NCI-H748 treated with DMSO at 0.1 percent for 48 hours (cell line): Measurements from ENCODE around the gene FBXO10.
"Not testable (repeated sequence)": the region's sequence is repeated elsewhere in the genome, so short reads cannot be mapped to it uniquely, and the experiment has no call there.

ENCODE experiments used
- DNase-seq: peaks from one replicate; lab custom pipeline; 2025; lab: John Stamatoyannopoulos, UW

The FBXO10 gene

DNA sequence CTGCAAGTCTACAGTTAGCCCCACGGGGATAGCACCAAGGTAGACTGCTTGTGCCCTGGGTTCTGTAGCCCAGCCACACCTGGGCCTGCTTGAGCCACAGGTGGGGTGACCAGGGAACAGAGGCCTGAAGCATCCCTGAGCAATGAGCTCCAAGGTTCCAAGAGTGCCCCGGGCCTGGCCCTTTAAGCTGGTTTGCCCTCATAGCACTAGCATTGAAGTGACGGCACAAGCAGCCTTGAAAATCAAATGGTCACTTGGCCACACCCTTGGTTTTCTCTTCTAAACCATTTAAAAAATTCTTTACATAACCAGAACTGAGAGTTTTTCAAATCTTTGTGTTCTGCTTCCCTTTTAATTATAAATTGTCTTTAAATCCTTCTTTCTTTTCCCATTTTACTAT, 24.7 kb downstream of the FBXO10 start:
- DNase-seq = no peak

DNA sequence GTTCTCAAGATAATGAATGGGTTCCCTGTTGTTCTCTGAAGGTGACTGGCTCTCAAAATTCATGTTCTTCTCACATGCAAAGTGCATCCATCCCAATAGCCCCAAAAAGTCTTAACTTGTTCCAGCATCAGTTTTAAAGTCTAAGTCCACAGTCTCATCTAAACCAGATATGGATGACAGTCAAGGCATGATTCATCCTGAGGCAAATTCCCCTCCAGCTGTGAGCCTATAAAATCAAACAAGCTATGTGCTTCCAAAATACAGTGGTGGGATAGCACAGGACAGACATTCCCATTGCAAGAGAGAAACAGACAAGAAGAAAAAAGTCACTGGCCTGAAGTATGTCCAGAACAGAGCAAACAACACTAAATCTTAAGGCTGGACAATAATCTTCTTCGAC, 25.4 kb downstream of the FBXO10 start:
- DNase-seq = no peak

- no peak for DNase-seq
Observed at GRCh38 chr9:37549527-37549926, 26.7 kb downstream of the FBXO10 start.

- DNase-seq = no peak
Observed at GRCh38 chr9:37547328-37547878, 28.8 kb downstream of the FBXO10 start.

- DNase-seq = no peak
Observed at GRCh38 chr9:37543468-37543867, 32.7 kb downstream of the FBXO10 start.

GRCh38 chr9:37542895-37543294, 33.3 kb downstream of the FBXO10 start:
- no peak for DNase-seq

GRCh38 chr9:37542488-37542887, 33.7 kb downstream of the FBXO10 start:
- no peak for DNase-seq

GRCh38 chr9:37541465-37541864, 34.7 kb downstream of the FBXO10 start:
- DNase-seq = no peak

- DNase-seq = no peak
Observed at GRCh38 chr9:37540634-37541033, 35.5 kb downstream of the FBXO10 start.

DNA sequence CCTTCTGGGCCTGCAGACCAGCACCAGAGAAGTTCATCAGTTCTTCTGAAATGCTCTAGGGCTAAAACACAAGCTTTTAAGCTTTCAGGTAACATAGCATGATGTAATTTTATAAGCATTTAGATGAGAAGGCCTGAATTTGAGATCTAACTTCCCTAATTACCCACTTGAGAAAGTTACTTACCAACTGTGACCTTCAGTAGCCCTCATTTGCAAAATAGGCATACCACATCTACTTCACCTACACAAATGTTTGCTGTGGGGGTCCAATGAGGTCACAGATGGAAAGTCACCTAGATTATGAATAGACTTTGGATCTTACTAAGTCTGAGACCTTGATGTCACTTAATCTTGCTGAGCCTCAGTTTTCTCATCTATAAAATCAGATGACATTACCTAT, 36.5 kb downstream of the FBXO10 start:
- no peak for DNase-seq

DNA sequence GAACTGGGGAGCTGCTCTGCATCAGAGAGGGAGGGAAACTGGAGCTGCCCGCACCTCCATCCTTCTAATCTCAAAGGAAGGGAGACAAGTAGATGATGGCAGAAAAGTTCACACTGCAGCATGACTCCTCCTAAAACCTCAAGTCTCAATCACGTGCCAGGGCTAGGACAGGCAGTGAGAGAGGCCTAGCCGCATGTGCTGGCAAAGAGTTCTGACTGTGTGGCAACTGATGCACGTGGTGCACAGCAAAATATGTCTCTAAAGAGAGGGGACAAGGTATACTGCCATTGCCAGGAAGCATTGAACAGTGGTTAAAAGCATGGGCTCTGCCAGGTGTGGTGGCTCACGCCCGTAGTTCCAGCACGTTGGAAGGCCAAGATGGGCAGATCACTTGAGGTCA, 38.1 kb downstream of the FBXO10 start:
- DNase-seq = no peak

DNA sequence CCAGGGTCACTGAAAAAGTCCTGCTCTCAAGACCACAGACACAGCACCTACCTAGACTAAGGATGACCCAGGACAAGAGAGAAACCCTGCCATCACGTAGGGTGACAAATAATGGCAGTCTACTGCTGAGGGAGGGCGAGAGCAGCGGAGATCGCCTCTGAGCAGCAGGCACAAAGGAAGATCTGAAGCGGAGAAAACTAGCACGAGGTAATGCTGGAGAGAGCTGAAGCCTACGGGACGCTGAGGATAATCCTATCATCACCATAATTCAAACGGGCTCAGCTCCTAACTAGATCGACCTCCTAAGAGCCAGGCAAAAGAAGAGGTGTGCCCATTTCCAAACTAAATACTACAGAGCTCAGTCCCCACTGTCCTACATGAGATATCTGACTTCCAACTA, 41.3 kb downstream of the FBXO10 start:
- no peak for DNase-seq

DNA sequence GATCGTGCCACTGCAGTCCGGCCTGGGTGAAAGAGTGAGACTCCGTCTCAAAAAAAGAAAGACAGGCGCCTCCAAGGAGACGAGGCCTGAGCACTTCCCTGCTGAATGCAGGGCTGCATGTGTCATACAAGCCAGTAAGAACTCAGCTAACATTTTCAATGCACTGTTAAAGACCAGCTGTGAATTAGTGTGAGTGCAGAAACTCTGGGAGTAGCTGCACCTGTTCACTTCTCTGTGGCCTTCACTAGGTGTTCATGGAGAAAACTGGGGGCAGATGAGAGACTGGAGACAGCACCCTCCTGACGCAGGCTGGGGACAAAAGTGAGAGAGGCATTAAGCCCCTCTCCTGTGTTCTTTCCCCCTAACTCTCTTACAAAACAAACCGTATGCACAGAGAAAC, 41.8 kb downstream of the FBXO10 start:
- DNase-seq = no peak

- no peak for DNase-seq
Observed at GRCh38 chr9:37531699-37532098, 44.5 kb downstream of the FBXO10 start.

- peak; percentile 12 for DNase-seq
Observed at GRCh38 chr9:37528652-37529471, 47.3 kb downstream of the FBXO10 start.

- no peak for DNase-seq
Observed at GRCh38 chr9:37523916-37524315, 52.3 kb downstream of the FBXO10 start.

DNA sequence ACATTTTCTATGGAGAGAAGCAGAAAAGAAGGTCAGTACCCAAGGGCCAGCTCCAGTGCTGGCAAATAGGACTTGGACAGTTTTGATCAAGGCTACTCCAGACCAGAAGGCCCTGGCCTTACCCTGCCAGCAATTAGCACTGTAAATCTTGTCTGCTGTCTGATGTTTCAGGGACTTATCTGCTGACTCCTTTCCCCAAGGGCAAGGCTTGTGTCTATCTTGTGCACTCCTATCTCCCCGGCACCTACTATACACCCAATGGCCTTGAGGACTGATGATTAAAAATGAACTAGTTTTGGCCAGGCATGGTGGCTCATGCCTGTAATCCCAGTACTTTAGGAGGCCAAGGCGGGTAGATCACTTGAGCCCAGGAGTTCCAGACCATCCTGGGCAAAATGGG, 53.2 kb downstream of the FBXO10 start:
- no peak for DNase-seq

DNA sequence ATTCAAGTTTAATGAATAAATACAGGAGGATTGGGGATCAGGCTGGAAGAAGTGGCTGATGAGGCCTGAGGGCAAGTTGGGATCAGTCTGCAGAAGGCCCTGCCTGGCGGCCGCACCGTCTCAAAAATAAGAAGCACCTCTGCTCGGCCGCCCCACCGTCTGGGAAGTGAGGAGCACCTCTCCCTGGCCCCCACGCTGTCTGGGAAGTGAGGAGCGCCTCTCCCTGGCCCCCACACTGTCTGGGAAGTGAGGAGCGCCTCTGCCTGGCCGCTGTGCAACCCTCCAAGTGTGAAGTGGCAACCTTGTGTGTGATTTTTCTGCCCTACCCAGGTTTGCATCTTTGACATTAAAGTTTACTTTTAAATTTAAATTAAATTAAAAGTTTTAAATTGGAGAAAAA, 55.1 kb downstream of the FBXO10 start:
- DNase-seq = no peak

DNA sequence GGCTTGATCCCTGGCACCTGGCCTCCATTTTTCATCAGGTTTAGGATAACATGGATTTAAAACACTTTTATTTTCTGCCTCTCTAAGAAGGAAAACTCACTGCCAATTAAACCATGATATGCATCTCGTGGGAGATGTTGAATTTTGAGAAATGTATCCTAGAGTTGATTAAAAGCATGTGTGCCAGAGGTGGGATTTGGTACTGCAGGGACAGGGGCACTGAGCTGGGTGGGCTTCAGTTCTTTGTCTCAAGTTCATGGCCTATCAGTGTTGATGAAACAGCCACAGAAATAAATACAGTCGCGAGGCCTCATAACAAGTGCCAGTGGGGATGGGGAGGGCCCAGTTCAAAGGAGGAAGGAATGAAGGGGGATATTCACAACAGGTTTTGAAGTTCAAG, 55.5 kb downstream of the FBXO10 start:
- DNase-seq = no peak

DNA sequence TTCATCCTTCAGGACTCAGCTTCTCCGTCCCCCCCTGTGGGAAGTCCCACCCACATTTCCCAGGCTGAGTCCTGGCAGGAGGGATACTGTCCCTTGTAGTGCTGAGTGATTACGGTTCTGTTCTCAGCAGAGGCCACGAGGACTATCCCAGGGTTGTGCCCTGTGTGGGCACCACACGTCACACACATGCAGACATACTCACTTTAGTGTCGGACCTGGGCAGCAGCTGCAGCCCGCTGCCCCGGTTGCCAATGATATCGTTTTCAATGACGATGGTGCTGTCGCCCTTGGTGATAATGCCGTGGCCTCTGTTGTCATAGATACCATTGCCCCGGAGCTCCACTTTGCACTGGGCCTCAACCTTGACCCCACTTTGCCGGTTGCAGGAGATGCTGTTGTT, 58.3 kb downstream of the FBXO10 start:
- no peak for DNase-seq

DNA sequence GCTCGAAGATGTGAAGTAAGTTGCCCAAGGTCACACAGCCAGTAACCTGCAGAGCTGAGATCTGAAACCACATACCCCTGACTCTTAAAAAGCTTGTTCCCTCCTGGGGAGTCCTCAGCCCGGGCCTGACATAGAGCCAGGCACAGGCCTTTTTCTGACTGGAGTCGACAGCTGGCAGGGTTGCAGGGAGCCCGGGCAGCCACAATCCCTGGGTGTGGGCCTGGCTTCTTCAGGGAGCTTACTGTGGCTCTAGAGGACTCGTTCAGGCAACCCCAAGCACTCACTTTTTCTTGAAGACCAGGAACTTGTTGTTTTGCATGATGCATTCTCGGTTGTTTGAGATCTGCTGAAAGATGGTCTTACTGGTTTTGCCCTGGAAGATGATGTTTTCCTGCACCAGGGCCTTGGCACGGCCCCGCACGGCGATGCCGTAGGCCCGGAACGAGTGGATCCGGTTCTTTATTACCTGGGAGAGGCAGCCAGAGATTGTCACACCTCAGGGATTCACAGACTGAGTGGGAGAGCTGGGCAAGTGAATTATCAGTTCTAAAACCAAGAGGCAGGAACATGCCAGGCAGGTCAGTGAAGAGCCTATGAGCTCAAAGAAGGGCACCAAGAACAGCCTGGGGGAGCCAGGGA, 60.4 kb downstream of the FBXO10 start:
- no peak for DNase-seq

DNA sequence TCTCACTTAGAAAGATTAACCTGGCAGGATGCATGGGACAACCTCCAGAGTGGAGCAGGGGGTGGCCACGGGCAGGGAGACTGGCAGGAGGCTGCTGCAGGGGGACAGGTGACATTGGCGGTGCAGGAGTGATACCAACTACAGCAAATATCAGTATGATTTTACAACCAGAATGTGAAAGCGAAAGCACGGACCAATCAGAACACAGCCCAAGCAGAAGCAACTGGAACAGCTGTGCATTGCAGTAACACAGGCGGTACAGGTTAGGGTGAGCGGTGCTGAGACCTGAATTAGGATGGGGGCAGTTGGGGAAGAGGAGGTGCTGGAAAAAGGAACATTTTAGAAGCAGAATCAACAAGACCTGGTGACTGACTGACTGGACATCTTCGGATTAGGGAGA, 61.2 kb downstream of the FBXO10 start:
- no peak for DNase-seq

GRCh38 chr9:37514415-37514814, 61.8 kb downstream of the FBXO10 start:
- not testable (repeated sequence) for DNase-seq

GRCh38 chr9:37512437-37512836, 63.7 kb downstream of the FBXO10 start:
- DNase-seq = no peak
